AG20443 (cell line): ENCODE measurements around the gene MLST8.
A peak's percentile ranks its signal among the peaks of the same experiment; 100 is the strongest.
"Not testable (repeated sequence)": the region's sequence is repeated elsewhere in the genome, so short reads cannot be mapped to it uniquely, and the experiment has no call there.

Source experiments
- DNase-seq: peaks from one replicate; pipeline ENCODE4 v3.0.0; 2012; ENCODE audit warnings: low spot score, mixed read lengths

MLST8 gene

GRCh38 chr16:2244926-2245795, 39.9 kb downstream of the MLST8 start:
- no peak for DNase-seq

DNA sequence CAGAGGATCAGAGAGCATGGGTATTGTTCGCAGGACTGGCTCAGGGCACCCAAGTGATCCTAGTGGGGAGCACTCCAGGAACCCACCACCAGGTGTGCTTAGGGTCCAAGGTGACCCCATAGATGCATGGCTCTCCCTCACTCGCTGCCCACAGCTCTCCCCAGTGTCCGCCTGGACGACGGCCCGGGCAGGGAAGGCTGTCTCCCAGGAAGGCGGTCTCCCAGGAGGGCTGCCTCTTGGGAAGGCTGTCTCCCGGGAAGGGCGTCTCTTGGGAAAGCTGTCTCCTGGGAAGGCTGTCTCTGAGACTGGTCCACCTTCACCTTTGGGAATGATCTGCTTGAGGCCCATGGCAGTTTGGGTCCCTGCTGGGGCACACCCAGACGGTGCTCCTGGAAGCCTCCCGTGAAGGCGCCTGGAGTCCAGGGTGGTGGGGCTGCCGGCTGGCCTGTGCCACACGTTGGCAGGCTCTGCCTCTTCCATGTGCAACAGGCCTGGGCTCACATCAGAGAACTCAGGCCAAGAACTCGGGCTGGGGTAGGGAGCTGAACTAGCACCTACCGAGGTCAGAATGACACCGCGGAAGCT, 41.1 kb downstream of the MLST8 start:
- DNase-seq = no peak

DNA sequence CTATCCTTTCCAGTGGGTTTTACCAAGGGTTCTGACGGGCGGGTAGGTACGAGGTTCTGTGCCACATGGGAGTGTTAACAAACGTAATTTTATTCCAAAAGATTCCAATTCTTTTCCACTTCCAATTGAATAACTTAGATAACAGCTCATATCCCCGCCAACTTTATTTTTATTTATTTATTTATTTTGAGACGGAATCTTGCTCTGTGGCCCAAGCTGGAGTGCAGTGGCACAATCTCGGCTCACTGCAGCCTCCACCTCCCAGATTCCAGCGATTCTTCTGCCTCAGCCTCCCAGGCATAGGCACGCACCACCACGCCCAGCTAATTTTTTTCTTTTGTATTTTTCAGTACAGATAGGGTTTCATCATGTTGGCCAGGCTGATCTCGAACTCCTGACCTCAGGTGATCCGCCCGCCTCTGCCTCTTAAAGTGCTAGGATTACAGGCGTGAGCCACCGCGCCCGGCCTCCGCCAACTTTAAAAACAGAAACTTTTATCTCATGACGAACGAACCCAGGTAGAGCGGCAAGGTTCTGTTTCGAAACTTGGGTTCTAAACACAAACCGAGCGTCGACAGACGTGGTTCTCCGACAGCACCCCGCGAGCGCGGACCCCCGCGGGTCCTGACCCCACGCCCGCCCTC, 45.5 kb downstream of the MLST8 start:
- DNase-seq = no peak

GRCh38 chr16:2251296-2252111, 46.2 kb downstream of the MLST8 start, which contains the start of gene ECI1:
Gene ECI1, minus strand, starts transcription at chr16:2251587. Its CDS starts 21 bp downstream, at chr16:2251566.
- DNase-seq = peak; percentile 100

DNA sequence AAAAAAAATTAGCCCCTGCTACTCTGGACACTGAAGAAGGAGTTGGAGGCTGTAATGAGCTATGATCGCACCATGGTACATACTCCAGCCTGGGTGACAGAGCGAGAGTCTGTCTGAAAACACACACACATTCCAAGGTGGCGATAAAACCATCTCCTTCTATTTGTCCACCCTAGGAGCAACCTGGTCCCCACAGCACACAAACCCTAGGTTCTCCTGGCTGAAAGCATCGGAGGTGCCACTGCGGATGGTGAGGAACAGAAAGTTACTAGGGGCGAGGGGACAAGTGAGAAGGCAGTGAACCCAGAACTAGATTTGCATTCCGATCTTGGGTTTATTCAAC, 47.5 kb downstream of the MLST8 start:
- DNase-seq = no peak

GRCh38 chr16:2253293-2253692, 48.0 kb downstream of the MLST8 start:
- no peak for DNase-seq

GRCh38 chr16:2256531-2257140, 51.4 kb downstream of the MLST8 start:
- DNase-seq = no peak

- DNase-seq = no peak
Observed at GRCh38 chr16:2257726-2258125, 52.5 kb downstream of the MLST8 start.

GRCh38 chr16:2258530-2258929, 53.3 kb downstream of the MLST8 start:
- not testable (repeated sequence) for DNase-seq
